ACC112 (cell line): ENCODE data around the gene ELF3.
"Not testable (repeated sequence)": the region's sequence is repeated elsewhere in the genome, so short reads cannot be mapped to it uniquely, and the experiment has no call there.

ENCODE experiments used
- H2AFZ ChIP-seq: fragments of 200-600 bp; sonication (generic); one replicate; pipeline ENCODE4 v1.6.0; 2017; ENCODE audit warnings: antibody characterized with exemption, low read length; ENCODE audit not compliant: unreplicated experiment
- H3K27ac ChIP-seq: fragments of 200-600 bp; sonication (generic); 2 replicates; pipeline ENCODE4 v1.5.1; 2014; ENCODE audit warnings: low read depth, mild to moderate bottlenecking, antibody characterized with exemption, low read length, moderate library complexity
- H3K27me3 ChIP-seq: fragments of 200-600 bp; sonication (generic); 2 replicates; pipeline ENCODE4 v1.6.1; 2014; ENCODE audit warnings: mild to moderate bottlenecking, antibody characterized with exemption, low read length, moderate library complexity, mixed read lengths; ENCODE audit not compliant: insufficient read depth
- H3K36me3 ChIP-seq: fragments of 200-600 bp; sonication (generic); 2 replicates; pipeline ENCODE4 v1.6.1; 2016; ENCODE audit warnings: mild to moderate bottlenecking, antibody characterized with exemption, low read length, moderate library complexity, mixed read lengths; ENCODE audit not compliant: insufficient read depth
- H3K4me1 ChIP-seq: fragments of 200-600 bp; sonication (generic); one replicate; pipeline ENCODE4 v1.6.1; 2016; ENCODE audit warnings: low read length, mixed read lengths; ENCODE audit not compliant: insufficient read depth, unreplicated experiment, control insufficient read depth
- H3K4me3 ChIP-seq: fragments of 200-600 bp; sonication (generic); 2 replicates; pipeline ENCODE4 v1.5.1; 2014; ENCODE audit warnings: mild to moderate bottlenecking, low read depth, low read length
- H3K79me2 ChIP-seq: fragments of 200-600 bp; sonication (generic); one replicate; pipeline ENCODE4 v1.6.0; 2016; ENCODE audit warnings: low read length; ENCODE audit not compliant: control insufficient read depth, unreplicated experiment, insufficient read depth

ELF3 gene

GRCh38 chr1:202054673-202055072, 44.3 kb downstream of the ELF3 start:
- not testable (repeated sequence) for H3K4me3 ChIP-seq, H3K27me3 ChIP-seq, H3K36me3 ChIP-seq, H3K27ac ChIP-seq, H3K4me1 ChIP-seq, H3K79me2 ChIP-seq, H2AFZ ChIP-seq

- H3K27me3 ChIP-seq: no peaks in the 10 kb centered on the region
- H3K4me1 ChIP-seq: peaks cover 10% of the 10 kb centered on the region
- no peak overlapping the region for H3K27ac ChIP-seq
- H3K4me3 ChIP-seq: no peak overlapping the region
- no peaks in the 10 kb centered on the region for H3K36me3 ChIP-seq
- H2AFZ ChIP-seq: no peak overlapping the region
- no peaks in the 10 kb centered on the region for H3K79me2 ChIP-seq
These were observed 46.4 kb downstream of the ELF3 start for GRCh38 chr1:202056644-202057334.

- H3K36me3 ChIP-seq, H3K27ac ChIP-seq, H3K4me3 ChIP-seq, H3K79me2 ChIP-seq, H3K4me1 ChIP-seq, H3K27me3 ChIP-seq, H2AFZ ChIP-seq: not testable (repeated sequence)
These were observed 46.9 kb downstream of the ELF3 start for GRCh38 chr1:202057335-202057704.

- peaks cover 10% of the 10 kb centered on the region for H3K4me1 ChIP-seq
- H3K27ac ChIP-seq: no peak overlapping the region
- no peak overlapping the region for H2AFZ ChIP-seq
These were observed 47.9 kb downstream of the ELF3 start for GRCh38 chr1:202058001-202058908.

GRCh38 chr1:202061055-202061454, 50.7 kb downstream of the ELF3 start:
- Histone ChIP-seq H3K27me3 (no peaks in the 10 kb centered on the region), H3K4me3 (no peak overlapping the region), H3K36me3 (no peaks in the 10 kb centered on the region), H3K79me2 (no peaks in the 10 kb centered on the region), H3K4me1 (peaks cover 10% of the 10 kb centered on the region), H2AFZ (no peak overlapping the region), H3K27ac (no peak overlapping the region)

More at GRCh38 chr1:202058001-202058908, 47.9 kb downstream of the ELF3 start:
- no peak overlapping the region for H3K4me3 ChIP-seq
- no peaks in the 10 kb centered on the region for H3K79me2 ChIP-seq
- no peaks in the 10 kb centered on the region for H3K36me3 ChIP-seq
- no peaks in the 10 kb centered on the region for H3K27me3 ChIP-seq

GRCh38 chr1:202061787-202062186, 51.4 kb downstream of the ELF3 start:
- not testable (repeated sequence) for H3K4me1 ChIP-seq, H3K36me3 ChIP-seq, H2AFZ ChIP-seq, H3K27me3 ChIP-seq, H3K27ac ChIP-seq, H3K4me3 ChIP-seq, H3K79me2 ChIP-seq

- not testable (repeated sequence) for H3K27ac ChIP-seq, H3K27me3 ChIP-seq, H3K79me2 ChIP-seq, H3K36me3 ChIP-seq, H3K4me1 ChIP-seq, H2AFZ ChIP-seq, H3K4me3 ChIP-seq
These were observed 52.2 kb downstream of the ELF3 start for GRCh38 chr1:202062636-202063035.

GRCh38 chr1:202063093-202063492, 52.7 kb downstream of the ELF3 start:
- no peak overlapping the region for H3K27ac ChIP-seq
- no peaks in the 10 kb centered on the region for H3K36me3 ChIP-seq
- H3K4me3 ChIP-seq: no peak overlapping the region
- H3K79me2 ChIP-seq: no peaks in the 10 kb centered on the region
- H3K4me1 ChIP-seq: peaks cover 6% of the 10 kb centered on the region
- no peaks in the 10 kb centered on the region for H3K27me3 ChIP-seq
- H2AFZ ChIP-seq: no peak overlapping the region

GRCh38 chr1:202064889-202065312, 54.5 kb downstream of the ELF3 start:
- H2AFZ ChIP-seq, H3K4me1 ChIP-seq, H3K36me3 ChIP-seq, H3K27me3 ChIP-seq, H3K27ac ChIP-seq, H3K4me3 ChIP-seq, H3K79me2 ChIP-seq: not testable (repeated sequence)
